Measurements from ENCODE around the gene PNMA3. TPM values are rescaled to one million over a fixed set of nuclear protein-coding genes. Genes with fewer than 3 reads are reported as not detected.
"Not testable (repeated sequence)": the region's sequence is repeated elsewhere in the genome, so short reads cannot be mapped to it uniquely, and the experiment has no call there.

Gene PNMA3
- polyA plus RNA-seq (2011; rRNA removed) (0.02 TPM in 2 replicates), polyA minus RNA-seq (2011; rRNA and poly(A)+ RNA removed) (not detected in 2 replicates)

- TF ChIP-seq CTCF (IDR thresholded peaks at IDR 0.05; ENCODE audit: low read depth, low read length), result no peak
- no peak for DNase-seq (ENCODE audit: low read depth, low spot score)
- Histone ChIP-seq H3K9me3 (ENCODE audit: control insufficient read depth, insufficient read depth, low read length) (no peaks in the 10 kb centered on the region), H3K27me3 (ENCODE audit: control insufficient read depth, insufficient read depth, low read length) (peaks cover 12% of the 10 kb centered on the region), H3K4me3 (ENCODE audit: low read depth, low read length) (no peak within 1 kb of the TSS), H3K27ac (ENCODE audit: low read depth, low read length) (no peak within 1 kb of the TSS)
- ChIA-PET CTCF (no interaction called here), POLR2A (no interaction called here)
Measured at GRCh38 chrX:153055871-153056749, at the start of gene PNMA3. TSS of gene PNMA3 (plus strand) at chrX:153056470. CDS start at chrX:153057056, 586 bp downstream.

- H3K9me3 ChIP-seq (ENCODE audit: control insufficient read depth, insufficient read depth, low read length); CTCF ChIA-PET; POLR2A ChIA-PET; H3K27me3 ChIP-seq (ENCODE audit: control insufficient read depth, insufficient read depth, low read length); DNase-seq (ENCODE audit: low read depth, low spot score); H3K27ac ChIP-seq (ENCODE audit: low read depth, low read length); H3K4me3 ChIP-seq (ENCODE audit: low read depth, low read length): not testable (repeated sequence)
Measured at GRCh38 chrX:153017174-153017573, 39.1 kb upstream of the PNMA3 start.

- no peak for DNase-seq (ENCODE audit: low read depth, low spot score)
- Histone ChIP-seq H3K27ac (ENCODE audit: low read depth, low read length) (no peak overlapping the region), H3K4me3 (ENCODE audit: low read depth, low read length) (no peak overlapping the region), H3K9me3 (ENCODE audit: control insufficient read depth, insufficient read depth, low read length) (no peaks in the 10 kb centered on the region), H3K27me3 (ENCODE audit: control insufficient read depth, insufficient read depth, low read length) (no peaks in the 10 kb centered on the region)
- CTCF ChIA-PET, result no interaction called here
- POLR2A ChIA-PET, result no interaction called here
- no peak for TF ChIP-seq CTCF (IDR thresholded peaks at IDR 0.05; ENCODE audit: low read depth, low read length)
Measured at GRCh38 chrX:153019166-153019565, 37.1 kb upstream of the PNMA3 start.

- POLR2A ChIA-PET; H3K27ac ChIP-seq (ENCODE audit: low read depth, low read length); H3K9me3 ChIP-seq (ENCODE audit: control insufficient read depth, insufficient read depth, low read length); H3K4me3 ChIP-seq (ENCODE audit: low read depth, low read length); H3K27me3 ChIP-seq (ENCODE audit: control insufficient read depth, insufficient read depth, low read length); CTCF ChIA-PET; DNase-seq (ENCODE audit: low read depth, low spot score): not testable (repeated sequence)
Measured at GRCh38 chrX:153026501-153026900, 29.8 kb upstream of the PNMA3 start.

- CTCF ChIA-PET, result interaction anchor here (1.4 kb wide), 1 partner anchor 479 kb away, joined by 4 read pairs; no protein-coding TSS in a partner anchor
- H3K4me3 ChIP-seq (ENCODE audit: low read depth, low read length); H3K27ac ChIP-seq (ENCODE audit: low read depth, low read length); DNase-seq (ENCODE audit: low read depth, low spot score); POLR2A ChIA-PET; H3K27me3 ChIP-seq (ENCODE audit: control insufficient read depth, insufficient read depth, low read length); H3K9me3 ChIP-seq (ENCODE audit: control insufficient read depth, insufficient read depth, low read length): not testable (repeated sequence)
Measured at GRCh38 chrX:153028487-153028886, 27.8 kb upstream of the PNMA3 start.

GRCh38 chrX:153029162-153029561 is 27.1 kb upstream of the PNMA3 start:
- H3K27ac ChIP-seq (ENCODE audit: low read depth, low read length), result no peak overlapping the region
- CTCF ChIA-PET, result no interaction called here
- no peak for DNase-seq (ENCODE audit: low read depth, low spot score)
- H3K27me3 ChIP-seq (ENCODE audit: control insufficient read depth, insufficient read depth, low read length), result no peaks in the 10 kb centered on the region
- TF ChIP-seq CTCF (IDR thresholded peaks at IDR 0.05; ENCODE audit: low read depth, low read length), result no peak
- no peak overlapping the region for H3K4me3 ChIP-seq (ENCODE audit: low read depth, low read length)
- H3K9me3 ChIP-seq (ENCODE audit: control insufficient read depth, insufficient read depth, low read length), result no peaks in the 10 kb centered on the region
- POLR2A ChIA-PET, result no interaction called here

All from AG04450 (cell line).